GM23248 (cell line): ENCODE results near the gene F13B. TPM values are rescaled to one million over a fixed set of nuclear protein-coding genes. Genes with fewer than 3 reads are reported as not detected.

ENCODE experiments used
- DNase-seq: peaks from one replicate; pipeline ENCODE4 v3.0.0-alpha.2; 2015
- H2AFZ ChIP-seq: fragments of 200-600 bp; sonication (generic); 2 replicates; pipeline ENCODE4 v1.6.1; 2016; ENCODE audit warnings: antibody characterized with exemption
- H3F3A ChIP-seq: fragments of 200-600 bp; sonication (generic); 2 replicates; pipeline ENCODE4 v1.6.1; 2016; ENCODE audit warnings: mild to moderate bottlenecking, antibody characterized with exemption, mixed run types; ENCODE audit not compliant: insufficient read depth
- H3K27ac ChIP-seq: fragments of 200-600 bp; sonication (generic); 2 replicates; pipeline ENCODE4 v1.5.1; 2016; ENCODE audit warnings: mild to moderate bottlenecking
- H3K27me3 ChIP-seq: fragments of 200-600 bp; sonication (generic); replicated peaks from 2 replicates; pipeline ENCODE4 v1.6.1; 2016; ENCODE audit warnings: mild to moderate bottlenecking; ENCODE audit not compliant: insufficient read depth
- H3K36me3 ChIP-seq: fragments of 200-600 bp; sonication (generic); 2 replicates; pipeline ENCODE4 v1.6.1; 2016; ENCODE audit warnings: low read depth, mild to moderate bottlenecking
- H3K4me1 ChIP-seq: fragments of 200-600 bp; sonication (generic); 2 replicates; pipeline ENCODE4 v1.6.1; 2016; ENCODE audit warnings: mild to moderate bottlenecking; ENCODE audit not compliant: insufficient read depth
- H3K4me2 ChIP-seq: fragments of 200-600 bp; sonication (generic); one replicate; pipeline ENCODE4 v1.6.1; 2016; ENCODE audit warnings: mild to moderate bottlenecking; ENCODE audit not compliant: unreplicated experiment
- H3K4me3 ChIP-seq: fragments of 200-600 bp; sonication (generic); 2 replicates; pipeline ENCODE4 v1.5.1; 2016; ENCODE audit warnings: mild to moderate bottlenecking
- H3K79me2 ChIP-seq: fragments of 200-600 bp; sonication (generic); 2 replicates; pipeline ENCODE4 v1.6.1; 2016; ENCODE audit warnings: mild to moderate bottlenecking; ENCODE audit not compliant: insufficient read depth
- H3K9ac ChIP-seq: fragments of 200-600 bp; sonication (generic); 2 replicates; pipeline ENCODE4 v1.6.1; 2016; ENCODE audit warnings: mild to moderate bottlenecking
- H3K9me2 ChIP-seq: fragments of 200-600 bp; sonication (generic); 2 replicates; pipeline ENCODE4 v1.6.1; 2016; ENCODE audit warnings: mixed run types, mild to moderate bottlenecking, moderate library complexity; ENCODE audit not compliant: insufficient read depth
- H3K9me3 ChIP-seq: fragments of 200-600 bp; sonication (generic); one replicate; pipeline ENCODE4 v1.6.1; 2017; ENCODE audit warnings: low read depth
- H4K20me1 ChIP-seq: fragments of 200-600 bp; sonication (generic); 2 replicates; pipeline ENCODE4 v1.6.0; 2016; ENCODE audit not compliant: insufficient read depth
- EZH2 ChIP-seq: fragments of 200-600 bp; sonication (generic); IDR thresholded peaks from 2 replicates; pipeline ENCODE4 v1.6.1; 2018; ENCODE audit warnings: antibody characterized with exemption, mild to moderate bottlenecking; ENCODE audit not compliant: insufficient read depth, poor library complexity, severe bottlenecking
- EZH2phosphoT487 ChIP-seq: fragments of 200-600 bp; sonication (generic); IDR thresholded peaks from 2 replicates; pipeline ENCODE4 v1.6.1; 2018; ENCODE audit warnings: antibody characterized with exemption, moderate library complexity, mild to moderate bottlenecking, low read depth; ENCODE audit not compliant: insufficient read depth
- WGBS, 2 experiments: methylation state at CpG; one replicate each; pipeline ENCODE4 v1.1.6; 2015 to 2017; ENCODE audit warnings: low lambda C conversion rate in 2 of 2, low coverage in 1 of 2; ENCODE audit errors: missing lambda C conversion rate in 2 of 2; 5-methylcytosine and 5-hydroxymethylcytosine counted together
- in situ Hi-C: fragments of 300-500 bp; cut with MboI; formaldehyde crosslinking; loops from 2 replicates; pipeline ENCODE4 v1.15.0; 2020
- polyA plus RNA-seq: library from polyadenylated mRNA; unstranded; fragments of >200 nt; fragmentation: Nextera tagmentation; extraction: Ambion mirVana; gene quantifications from 2 replicates; pipeline ENCODE4 v1.2.1, GENCODE V29; 2016
- total RNA-seq: library from RNA; depleted of rRNA; stranded (reverse); fragments of >200 nt; shearing (Covaris generic); gene quantifications from 2 replicates; pipeline ENCODE4 v1.2.3, GENCODE V29; 2014

Gene F13B
- total and polyA plus RNA-seq, 2 experiments from 2014 or later: not detected

DNA sequence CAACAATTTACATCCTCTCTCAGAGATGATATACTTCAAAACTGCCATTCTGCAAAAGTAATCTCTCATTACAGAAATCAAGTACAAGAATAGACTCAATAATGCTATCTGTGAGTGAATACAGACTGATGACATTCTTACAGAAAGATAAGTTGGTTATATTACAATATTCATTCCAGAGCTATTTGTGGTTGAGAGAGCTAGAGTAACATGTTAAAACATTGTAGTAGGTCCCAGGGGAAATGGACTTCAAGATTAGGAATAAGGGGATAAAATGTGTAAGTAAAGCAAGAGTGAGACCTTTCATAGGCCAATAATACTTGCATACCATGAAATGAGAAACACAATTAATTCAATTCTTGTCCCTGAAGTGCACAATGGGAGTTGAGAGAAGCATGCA lies 1.5 kb downstream of the F13B start:
- Histone ChIP-seq H3K9me2 (no peaks in the 10 kb centered on the region), H3K9ac (no peak overlapping the region), H3K4me2 (no peak overlapping the region), H3K9me3 (no peaks in the 10 kb centered on the region), H3K27ac (no peak overlapping the region), H3K4me1 (peaks cover 13% of the 10 kb centered on the region; the same call in 1 of the 2 replicates), H3K27me3 (no peaks in the 10 kb centered on the region), H3F3A (no peaks in the 10 kb centered on the region; the same call in 1 of the 2 replicates), H4K20me1 (no peaks in the 10 kb centered on the region), H3K36me3 (no peaks in the 10 kb centered on the region), H3K4me3 (no peak overlapping the region), H2AFZ (no peak overlapping the region), H3K79me2 (no peaks in the 10 kb centered on the region)
- TF ChIP-seq EZH2phosphoT487: no peak
- TF ChIP-seq EZH2: no peak
- peak; percentile 67 for DNase-seq
- in situ Hi-C loops: no loop called here

DNA sequence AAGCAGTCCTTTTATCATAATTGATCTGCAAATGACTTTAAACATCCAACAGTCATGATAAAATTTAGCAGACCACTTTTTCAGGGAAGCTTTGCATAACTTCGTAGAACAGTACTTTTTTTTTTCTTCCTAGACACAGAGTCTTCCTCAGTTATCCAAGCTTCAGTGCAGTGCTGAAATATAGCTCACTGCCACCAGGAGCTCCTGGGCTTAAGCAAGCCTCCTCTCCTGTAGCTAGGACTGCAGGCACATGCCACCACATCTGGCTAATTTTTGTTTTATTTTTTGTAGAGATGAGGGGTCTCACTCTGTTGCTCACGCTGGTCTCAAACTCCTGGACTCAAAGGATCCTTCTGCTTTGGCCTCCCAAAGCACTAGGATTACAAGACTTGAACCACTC lies 3.8 kb downstream of the F13B start:
- H3K4me1 ChIP-seq: peaks cover 13% of the 10 kb centered on the region; the same call in 1 of the 2 replicates
- in situ Hi-C loops: no loop called here

DNA sequence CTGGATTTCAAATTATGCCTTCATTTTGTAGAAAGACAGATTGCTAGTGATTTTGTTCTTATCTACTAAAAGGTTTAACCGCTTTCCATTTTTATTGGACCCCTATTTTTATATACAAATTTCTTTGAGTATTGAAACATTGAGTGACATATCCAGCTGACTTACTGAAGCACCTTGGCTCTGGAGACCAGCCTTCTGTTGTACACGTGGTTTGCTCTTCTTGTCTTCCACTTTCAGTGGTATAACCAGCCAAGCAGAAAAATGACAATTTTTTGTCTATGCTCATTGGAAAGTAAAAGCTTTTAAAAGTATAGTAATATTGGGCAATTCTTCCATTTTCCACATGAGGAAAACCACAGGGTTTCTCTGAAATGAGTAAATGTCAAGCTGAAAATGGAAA lies 4.4 kb downstream of the F13B start:
- DNase-seq: no peak
- 55 to 62% methylated on average over 2 of the region's 2 CpGs for WGBS, 2 experiments
- H3K27ac ChIP-seq: no peak overlapping the region
- no peaks in the 10 kb centered on the region for H4K20me1 ChIP-seq
- H3K79me2 ChIP-seq: no peaks in the 10 kb centered on the region
- no peak overlapping the region for H3K9ac ChIP-seq
- H3K36me3 ChIP-seq: no peaks in the 10 kb centered on the region
- no peaks in the 10 kb centered on the region for H3K9me2 ChIP-seq
- in situ Hi-C loops: no loop called here
- no peak overlapping the region for H3K4me3 ChIP-seq
- H3K4me2 ChIP-seq: no peak overlapping the region
- no peaks in the 10 kb centered on the region for H3K27me3 ChIP-seq
- no peak overlapping the region for H2AFZ ChIP-seq
- no peaks in the 10 kb centered on the region; the same call in 1 of the 2 replicates for H3F3A ChIP-seq
- H3K4me1 ChIP-seq: peaks cover 13% of the 10 kb centered on the region; the same call in 1 of the 2 replicates
- TF ChIP-seq EZH2phosphoT487: no peak
- TF ChIP-seq EZH2: no peak
- no peaks in the 10 kb centered on the region for H3K9me3 ChIP-seq

More for the DNA sequence above, 3.8 kb downstream of the F13B start:
- Histone ChIP-seq H2AFZ (no peak overlapping the region), H4K20me1 (no peaks in the 10 kb centered on the region), H3K4me3 (no peak overlapping the region), H3K79me2 (no peaks in the 10 kb centered on the region), H3K9me2 (no peaks in the 10 kb centered on the region), H3K27ac (no peak overlapping the region), H3F3A (no peaks in the 10 kb centered on the region; the same call in 1 of the 2 replicates), H3K9ac (no peak overlapping the region), H3K27me3 (no peaks in the 10 kb centered on the region), H3K4me2 (no peak overlapping the region), H3K9me3 (no peaks in the 10 kb centered on the region), H3K36me3 (no peaks in the 10 kb centered on the region)
- WGBS, 2 experiments: 74 to 75% methylated on average over 2 of the region's 2 CpGs
- TF ChIP-seq EZH2phosphoT487: no peak
- DNase-seq: no peak

DNA sequence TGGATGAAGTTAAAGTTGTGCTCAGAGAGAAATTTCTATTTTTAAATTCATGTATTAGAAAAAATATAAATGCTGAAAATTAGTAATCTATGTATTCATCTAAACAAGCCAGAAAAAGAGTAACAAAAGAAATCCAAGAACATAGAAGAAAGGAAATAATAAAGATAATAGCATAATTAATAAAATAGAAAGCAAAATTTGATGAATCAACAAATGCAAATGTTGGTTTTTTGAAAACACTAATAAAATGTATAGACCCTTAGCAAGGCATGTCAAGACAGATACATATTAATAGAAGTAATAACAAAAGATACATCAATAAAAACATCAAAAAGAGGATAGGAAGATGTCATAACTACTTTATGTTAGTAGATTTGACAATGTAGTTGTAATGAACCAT lies 18.0 kb downstream of the F13B start:
- TF ChIP-seq EZH2: no peak
- TF ChIP-seq EZH2phosphoT487: no peak

DNA sequence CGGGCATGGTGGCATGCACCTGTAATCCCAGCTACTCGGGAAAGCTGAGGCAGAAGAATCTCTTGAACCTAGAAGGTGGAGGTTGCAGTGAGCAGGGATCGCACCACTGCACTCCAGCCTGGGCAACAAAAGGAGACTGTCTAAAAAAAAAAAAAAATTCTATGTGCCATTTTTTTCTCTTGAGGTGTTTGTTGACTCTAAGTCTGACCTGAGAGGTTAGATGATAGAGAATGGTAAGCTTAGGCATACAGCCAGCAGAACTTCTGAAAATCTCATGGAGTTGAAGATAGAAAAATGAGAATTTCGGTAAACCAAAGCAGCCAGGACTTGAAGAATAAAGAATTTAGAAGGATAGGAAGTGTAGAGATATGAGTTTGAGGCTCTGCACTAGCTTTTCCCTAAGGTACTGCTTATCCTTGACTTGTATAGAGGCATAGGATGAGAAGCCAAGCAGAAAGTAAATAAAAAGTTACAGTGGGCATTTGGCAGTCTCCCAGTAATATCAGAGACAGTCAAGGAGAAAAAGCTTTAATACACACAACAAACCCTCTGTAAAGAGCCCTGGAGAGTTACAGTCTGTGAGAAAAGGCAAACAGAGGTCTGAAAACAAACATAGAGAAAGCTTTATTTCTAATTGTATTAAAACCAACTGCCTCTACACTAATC lies 24.3 kb downstream of the F13B start:
- no peaks in the 10 kb centered on the region; the same call in 1 of the 2 replicates for H3K9me2 ChIP-seq
- no peaks in the 10 kb centered on the region for H3K27me3 ChIP-seq
- in situ Hi-C loops: no loop called here
- WGBS, 2 experiments: 57 to 68% methylated on average over 4 of the region's 4 CpGs
- TF ChIP-seq EZH2phosphoT487 (no peak), EZH2 (no peak)
- no peaks in the 10 kb centered on the region for H3K79me2 ChIP-seq
- H3K4me3 ChIP-seq: no peak overlapping the region
- no peaks in the 10 kb centered on the region for H3K36me3 ChIP-seq
- H3K27ac ChIP-seq: no peak overlapping the region
- peak overlapping the region; percentile 27 for H3K4me2 ChIP-seq
- H3K9ac ChIP-seq: no peak overlapping the region
- peak overlapping the region; percentile 60 for H2AFZ ChIP-seq
- no peaks in the 10 kb centered on the region for H4K20me1 ChIP-seq
- H3F3A ChIP-seq: no peaks in the 10 kb centered on the region
- no peak for DNase-seq
- H3K4me1 ChIP-seq: peaks cover 10% of the 10 kb centered on the region; the same call in 1 of the 2 replicates
- H3K9me3 ChIP-seq: no peaks in the 10 kb centered on the region

More for the DNA sequence above, 18.0 kb downstream of the F13B start:
- no peaks in the 10 kb centered on the region for H3K9me2 ChIP-seq
- no peaks in the 10 kb centered on the region for H3K36me3 ChIP-seq
- H3K9me3 ChIP-seq: no peaks in the 10 kb centered on the region
- no peaks in the 10 kb centered on the region for H3K27me3 ChIP-seq
- H2AFZ ChIP-seq: no peak overlapping the region
- no peaks in the 10 kb centered on the region for H4K20me1 ChIP-seq
- no peaks in the 10 kb centered on the region for H3F3A ChIP-seq
- H3K27ac ChIP-seq: no peak overlapping the region
- H3K4me2 ChIP-seq: no peak overlapping the region
- H3K4me1 ChIP-seq: no peaks in the 10 kb centered on the region
- no peaks in the 10 kb centered on the region for H3K79me2 ChIP-seq
- in situ Hi-C loops: no loop called here
- no peak overlapping the region for H3K9ac ChIP-seq
- DNase-seq: no peak
- H3K4me3 ChIP-seq: no peak overlapping the region
